OCI-LY7 (cell line): ENCODE measurements around the gene RTKN2. TPM values are rescaled to one million over a fixed set of nuclear protein-coding genes. Genes with fewer than 3 reads are reported as not detected.

ENCODE experiments used
- BruUV-seq: library from RNA; stranded (reverse); fragments of 400-500 nt; replicated peaks from 2 replicates; lab custom pipeline; 2021; lab: Mats Ljungman, UMichigan
- CTCF ChIA-PET: fragments of 300-600 bp; sonication (Branson Sonifier 250); formaldehyde crosslinking; loops from one replicate; lab custom pipeline; 2022; ENCODE audit warnings: antibody characterized with exemption; ENCODE audit not compliant: unreplicated experiment; lab: Charles Lee
- POLR2A ChIA-PET: fragments of 300-600 bp; sonication (Branson Sonifier 250); formaldehyde crosslinking; loops from one replicate; lab custom pipeline; 2022; ENCODE audit warnings: antibody characterized with exemption; lab: Charles Lee
- DNase-seq: peaks from one replicate; pipeline ENCODE4 v3.0.0-alpha.2; 2015; ENCODE audit warnings: low spot score
- H2AFZ ChIP-seq: fragments of 200-600 bp; sonication (generic), shearing (Covaris generic); 2 replicates; pipeline ENCODE4 v1.6.1; 2014; ENCODE audit warnings: mild to moderate bottlenecking, antibody characterized with exemption, low read length, moderate library complexity
- H3K27ac ChIP-seq: fragments of 200-600 bp; sonication (generic); 2 replicates; pipeline ENCODE4 v1.5.1; 2014; ENCODE audit warnings: mixed run types, low read depth, mild to moderate bottlenecking, moderate library complexity, low read length, inconsistent platforms; ENCODE audit not compliant: poor library complexity, severe bottlenecking
- H3K36me3 ChIP-seq: fragments of 200-600 bp; sonication (generic); 2 replicates; pipeline ENCODE4 v1.6.1; 2014; ENCODE audit warnings: mild to moderate bottlenecking, antibody characterized with exemption, low read length, moderate library complexity, mixed read lengths; ENCODE audit not compliant: insufficient read depth
- H3K4me1 ChIP-seq: fragments of 200-600 bp; sonication (generic); 2 replicates; pipeline ENCODE4 v1.5.1; 2014; ENCODE audit warnings: mild to moderate bottlenecking, low read length; ENCODE audit not compliant: insufficient read depth, poor library complexity, severe bottlenecking
- H3K4me2 ChIP-seq: fragments of 200-600 bp; sonication (generic); 2 replicates; pipeline ENCODE4 v1.6.1; 2014; ENCODE audit warnings: mild to moderate bottlenecking, low read length
- H3K4me3 ChIP-seq: fragments of 200-600 bp; sonication (generic); 2 replicates; pipeline ENCODE4 v1.5.1; 2014; ENCODE audit warnings: mild to moderate bottlenecking, low read depth, low read length; ENCODE audit not compliant: poor library complexity, severe bottlenecking
- H3K79me2 ChIP-seq: fragments of 200-600 bp; sonication (generic); 2 replicates; pipeline ENCODE4 v1.6.1; 2016; ENCODE audit warnings: low read depth, mild to moderate bottlenecking, low read length, moderate library complexity, mixed read lengths; ENCODE audit not compliant: insufficient read depth
- H3K9me2 ChIP-seq: fragments of 200-600 bp; sonication (generic); 2 replicates; pipeline ENCODE4 v1.6.1; 2016; ENCODE audit warnings: mild to moderate bottlenecking, low read length, mixed read lengths; ENCODE audit not compliant: insufficient read depth
- H3K9me3 ChIP-seq: fragments of 200-600 bp; sonication (generic); 2 replicates; pipeline ENCODE4 v1.6.1; 2014; ENCODE audit warnings: mild to moderate bottlenecking, mixed run types, low read length, mixed read lengths
- H4K20me1 ChIP-seq: fragments of 200-600 bp; sonication (generic); 2 replicates; pipeline ENCODE4 v1.6.1; 2014; ENCODE audit warnings: mild to moderate bottlenecking, antibody characterized with exemption, low read length, moderate library complexity, mixed read lengths; ENCODE audit not compliant: insufficient read depth
- CTCF ChIP-seq: fragments of 200-600 bp; sonication (generic); conservative IDR thresholded peaks from 2 replicates; pipeline ENCODE4 v1.5.1; 2014; ENCODE audit warnings: mild to moderate bottlenecking, antibody characterized with exemption, low read length, moderate library complexity, mixed read lengths
- EZH2phosphoT487 ChIP-seq: fragments of 200-600 bp; sonication (generic); IDR thresholded peaks from 2 replicates; pipeline ENCODE4 v1.6.1; 2018; ENCODE audit warnings: low read depth, borderline replicate concordance, mild to moderate bottlenecking, mixed run types, antibody characterized with exemption, low read length, moderate library complexity, mixed read lengths
- intact Hi-C: fragments of 100-400 bp; cut with micrococcal nuclease; formaldehyde crosslinking; loops from one replicate; pipeline ENCODE4 v1.10.0; 2022; ENCODE audit not compliant: unreplicated experiment
- total RNA-seq, 2 experiments: library from RNA; depleted of rRNA in 1 of 2; stranded (reverse); fragments of >200 nt in 1 of 2; shearing (Covaris generic) in 1 of 2; gene quantifications; 2 replicates each; pipeline ENCODE4 v1.2.3, GENCODE V29; 2014 to 2022

Gene RTKN2
- total RNA-seq, 2 experiments from 2014 or later, result 12.3 to 20.4 TPM

- TF ChIP-seq EZH2phosphoT487 (no peak), CTCF (no peak)
- Histone ChIP-seq H3K4me1 (peaks cover 8% of the 10 kb centered on the region), H3K4me2 (no peak overlapping the region), H3K27ac (no peak overlapping the region), H3K79me2 (no peaks in the 10 kb centered on the region), H3K4me3 (no peak overlapping the region), H2AFZ (no peak overlapping the region), H3K36me3 (peaks cover 11% of the 10 kb centered on the region), H4K20me1 (no peaks in the 10 kb centered on the region), H3K9me2 (no peaks in the 10 kb centered on the region), H3K9me3 (peaks cover 15% of the 10 kb centered on the region; the same call in 1 of the 2 replicates)
- ChIA-PET POLR2A (interaction anchor here (0.6 kb wide), 1 partner anchor 31 kb away, joined by 3 read pairs; no protein-coding TSS in a partner anchor), CTCF (no interaction called here)
- no peak for DNase-seq
- no TSS peak for BruUV-seq
- intact Hi-C loops, result no loop called here
Observed at GRCh38 chr10:62180677-62181076, 88.0 kb downstream of the RTKN2 start.

- no peak overlapping the region for H3K4me2 ChIP-seq
- DNase-seq, result no peak
- H3K27ac ChIP-seq, result no peak overlapping the region
- H3K79me2 ChIP-seq, result no peaks in the 10 kb centered on the region
- TF ChIP-seq CTCF (no peak), EZH2phosphoT487 (no peak)
- CTCF ChIA-PET, result no interaction called here
- H4K20me1 ChIP-seq, result no peaks in the 10 kb centered on the region
- peaks cover 4% of the 10 kb centered on the region for H3K4me1 ChIP-seq
- POLR2A ChIA-PET, result interaction anchor here (2.0 kb wide), 1 partner anchor 11 kb away, joined by 6 read pairs; no protein-coding TSS in a partner anchor
- H3K9me2 ChIP-seq, result no peaks in the 10 kb centered on the region
- peaks cover 3% of the 10 kb centered on the region for H3K36me3 ChIP-seq
- H3K4me3 ChIP-seq, result no peak overlapping the region
- BruUV-seq, result no TSS peak
- H2AFZ ChIP-seq, result no peak overlapping the region
- peaks cover 19% of the 10 kb centered on the region; the same call in 1 of the 2 replicates for H3K9me3 ChIP-seq
- intact Hi-C loops, result no loop called here
Observed at GRCh38 chr10:62178568-62178967, 90.1 kb downstream of the RTKN2 start.

GRCh38 chr10:62177111-62177510 lies 91.5 kb downstream of the RTKN2 start:
- Histone ChIP-seq H2AFZ (no peak overlapping the region), H4K20me1 (no peaks in the 10 kb centered on the region), H3K9me2 (no peaks in the 10 kb centered on the region), H3K4me1 (no peaks in the 10 kb centered on the region), H3K27ac (no peak overlapping the region), H3K4me2 (no peak overlapping the region), H3K4me3 (no peak overlapping the region), H3K79me2 (no peaks in the 10 kb centered on the region), H3K36me3 (no peaks in the 10 kb centered on the region; the same call in 1 of the 2 replicates), H3K9me3 (peaks cover 31% of the 10 kb centered on the region)
- TF ChIP-seq EZH2phosphoT487, result no peak
- TF ChIP-seq CTCF, result no peak
- DNase-seq, result no peak
- ChIA-PET POLR2A (interaction anchor here (2.0 kb wide), 1 partner anchor 9 kb away, joined by 6 read pairs; no protein-coding TSS in a partner anchor), CTCF (no interaction called here)
- no TSS peak for BruUV-seq
- intact Hi-C loops, result no loop called here
